Keratinocyte (primary cell): ENCODE results near the gene JMJD1C. TPM values are rescaled to one million over a fixed set of nuclear protein-coding genes. Genes with fewer than 3 reads are reported as not detected.

Experiments
- DNase-seq: peaks from one replicate; pipeline ENCODE4 v3.0.0-alpha.2; 2011; ENCODE audit warnings: low read depth, missing footprints, low spot score
- FAIRE-seq: peaks from 2 replicates; lab custom pipeline; 2011; peaks lifted over from hg19 to GRCh38; lab: Jason Lieb, UNC
- H2AFZ ChIP-seq: 2 replicates; pipeline ENCODE4 v1.6.0; 2012; ENCODE audit warnings: low read length, control low read depth, inconsistent platforms; ENCODE audit not compliant: control insufficient read depth
- H3K27ac ChIP-seq: 2 replicates; pipeline ENCODE4 v1.5.1; 2011; ENCODE audit warnings: low read length; ENCODE audit not compliant: control insufficient read depth, insufficient read depth
- H3K27me3 ChIP-seq: 3 replicates; pipeline ENCODE4 v1.6.0; 2011; ENCODE audit warnings: low read length; ENCODE audit not compliant: control insufficient read depth, insufficient read depth; ENCODE audit errors: extremely low read depth
- H3K36me3 ChIP-seq, 2 experiments: 2 replicates in 1 of 2; 3 replicates in 1 of 2; pipeline ENCODE4 v1.5.1; 2011; ENCODE audit warnings: low read length in 2 of 2, mild to moderate bottlenecking in 1 of 2; ENCODE audit not compliant: control insufficient read depth in 2 of 2, insufficient read depth in 2 of 2; ENCODE audit errors: extremely low read depth in 1 of 2
- H3K4me1 ChIP-seq: 3 replicates; pipeline ENCODE4 v1.5.1; 2011; ENCODE audit warnings: low read length; ENCODE audit not compliant: control insufficient read depth, insufficient read depth; ENCODE audit errors: extremely low read depth
- H3K4me2 ChIP-seq: 3 replicates; pipeline ENCODE4 v1.6.0; 2011; ENCODE audit warnings: low read depth, low read length; ENCODE audit not compliant: control insufficient read depth, insufficient read depth; ENCODE audit errors: extremely low read depth
- H3K4me3 ChIP-seq, 3 experiments: fragments of 200-600 bp in 1 of 3; sonication (generic) in 1 of 3; 2 replicates in 2 of 3; 3 replicates in 1 of 3; pipeline ENCODE4 v1.5.1; 2011 to 2016; ENCODE audit warnings: low read length in 3 of 3, mild to moderate bottlenecking in 3 of 3, control low read depth in 2 of 3, inconsistent platforms in 1 of 3, low read depth in 1 of 3, mixed read lengths in 1 of 3, mixed run types in 1 of 3, moderate library complexity in 1 of 3; ENCODE audit not compliant: control insufficient read depth in 2 of 3, insufficient read depth in 2 of 3; ENCODE audit errors: extremely low read depth in 1 of 3
- H3K79me2 ChIP-seq: 2 replicates; pipeline ENCODE4 v1.6.0; 2012; ENCODE audit warnings: low read length; ENCODE audit not compliant: control insufficient read depth, insufficient read depth
- H3K9ac ChIP-seq: 3 replicates; pipeline ENCODE4 v1.6.0; 2011; ENCODE audit warnings: low read length; ENCODE audit not compliant: control insufficient read depth, insufficient read depth; ENCODE audit errors: extremely low read depth
- H3K9me1 ChIP-seq: 3 replicates; pipeline ENCODE4 v1.6.0; 2011; ENCODE audit warnings: low read length; ENCODE audit not compliant: control insufficient read depth, insufficient read depth; ENCODE audit errors: extremely low read depth
- H3K9me3 ChIP-seq: 2 replicates; pipeline ENCODE4 v1.5.1; 2012; ENCODE audit warnings: low read depth, low read length; ENCODE audit not compliant: control insufficient read depth
- H4K20me1 ChIP-seq: 3 replicates; pipeline ENCODE4 v1.6.0; 2011; ENCODE audit warnings: low read length; ENCODE audit not compliant: control insufficient read depth, insufficient read depth; ENCODE audit errors: extremely low read depth
- CTCF ChIP-seq, 3 experiments: IDR thresholded peaks in 1 of 3; conservative IDR thresholded peaks in 1 of 3; optimal IDR thresholded peaks in 1 of 3; 2 replicates in 2 of 3; 3 replicates in 1 of 3; pipeline versions ENCODE3 to v1.5.1; 2011; ENCODE audit warnings: low read length in 3 of 3, mild to moderate bottlenecking in 3 of 3, moderate library complexity in 2 of 3, control low read depth in 1 of 3, inconsistent platforms in 1 of 3; ENCODE audit not compliant: insufficient read depth in 2 of 3; ENCODE audit errors: extremely low read depth in 1 of 3
- EZH2 ChIP-seq: IDR thresholded peaks from one replicate; pipeline ENCODE4 v1.6.1; 2012; ENCODE audit warnings: inconsistent platforms, mild to moderate bottlenecking, low read length, moderate library complexity
- dilution Hi-C: fragments of 300-500 bp; cut with MboI; formaldehyde crosslinking; loops from one replicate; pipeline ENCODE4 v1.7.0; 2020; ENCODE audit warnings: low sequenced_read_pairs; ENCODE audit not compliant: extremely low pct_ligation_motif_present
- polyA plus RNA-seq, 5 experiments: library from polyadenylated mRNA; depleted of rRNA in 3 of 5; stranded (reverse) in 3 of 5; stranded (forward) in 1 of 5; unstranded in 1 of 5; fragments of >200 nt; gene quantifications; 1 replicate in 1 of 5; 2 replicates in 3 of 5; 3 replicates in 1 of 5; pipeline versions ENCODE4 v1.2.1 to v1.2.3, GENCODE V29; 2011 to 2012; ENCODE audit warnings: missing spikeins in 2 of 5, low read depth in 1 of 5, low replicate concordance in 1 of 5

The JMJD1C gene
- polyA plus RNA-seq, 1 donor (not counting 4 experiments of a cell fraction or from before 2014, with no cell fraction given), result 38.2 TPM

- no peaks in the 10 kb centered on the region for H3K4me1 ChIP-seq
- FAIRE-seq (no peak), DNase-seq (no peak)
- no peak overlapping the region for H3K4me2 ChIP-seq
- no peak for TF ChIP-seq EZH2
- no peak for TF ChIP-seq CTCF (optimal IDR thresholded peaks at IDR 0.05 in 1 of 3, IDR thresholded peaks at IDR 0.05 in 1 of 3, conservative IDR thresholded peaks at IDR 0.05 in 1 of 3; ENCODE audit: extremely low read depth in 1 of 3, insufficient read depth in 2 of 3, low read length in 3 of 3)
- H3K27me3 ChIP-seq, result no peaks in the 10 kb centered on the region
- H3K79me2 ChIP-seq, result peaks cover 72% of the 10 kb centered on the region
- H3K36me3 ChIP-seq, result no peaks in the 10 kb centered on the region
- no peaks in the 10 kb centered on the region for H4K20me1 ChIP-seq
- H3K9me3 ChIP-seq, result no peaks in the 10 kb centered on the region
- no peak overlapping the region for H3K9ac ChIP-seq
- dilution Hi-C loops, result no loop called here
- no peak overlapping the region for H2AFZ ChIP-seq
- H3K9me1 ChIP-seq, result no peaks in the 10 kb centered on the region
- H3K4me3 ChIP-seq, result no peak overlapping the region
- H3K27ac ChIP-seq, result no peak overlapping the region
Measured at GRCh38 chr10:63385254-63385653, 80.5 kb downstream of the JMJD1C start.

- H3K27ac ChIP-seq, result no peak overlapping the region
- H3K9ac ChIP-seq, result no peak overlapping the region
- H3K79me2 ChIP-seq, result peaks cover 66% of the 10 kb centered on the region
- DNase-seq, result no peak
- dilution Hi-C loops, result no loop called here
- no peak overlapping the region for H2AFZ ChIP-seq
- no peaks in the 10 kb centered on the region for H4K20me1 ChIP-seq
- no peaks in the 10 kb centered on the region for H3K36me3 ChIP-seq
- FAIRE-seq, result no peak
- no peaks in the 10 kb centered on the region for H3K27me3 ChIP-seq
- no peaks in the 10 kb centered on the region for H3K9me3 ChIP-seq
- H3K4me2 ChIP-seq, result no peak overlapping the region
- TF ChIP-seq EZH2 (no peak), CTCF (optimal IDR thresholded peaks at IDR 0.05 in 1 of 3, IDR thresholded peaks at IDR 0.05 in 1 of 3, conservative IDR thresholded peaks at IDR 0.05 in 1 of 3; ENCODE audit: extremely low read depth in 1 of 3, insufficient read depth in 2 of 3, low read length in 3 of 3) (no peak)
- no peaks in the 10 kb centered on the region for H3K4me1 ChIP-seq
- no peaks in the 10 kb centered on the region for H3K9me1 ChIP-seq
- no peak overlapping the region for H3K4me3 ChIP-seq
Measured at GRCh38 chr10:63384675-63385074, 81.1 kb downstream of the JMJD1C start.
